HCT116 (cell line): Measurements from ENCODE around the gene KLHL40.

ENCODE experiments used
- POLR2A ChIP-seq: IDR thresholded peaks from 2 replicates; pipeline ENCODE4 v1.7.0; 2011; ENCODE audit warnings: borderline replicate concordance; ENCODE audit not compliant: insufficient read depth, insufficient read length; ENCODE audit errors: extremely low read depth
- TF ChIP-seq, protein P1 (sequence below), 3 experiments: fragments of 200-600 bp in 1 of 3; sonication (generic) in 1 of 3; IDR thresholded peaks in 2 of 3; conservative IDR thresholded peaks in 1 of 3; 2 replicates each; pipeline ENCODE4 v1.5.1; 2012 to 2017; ENCODE audit warnings: low read depth in 2 of 3, low read length in 2 of 3, antibody characterized with exemption in 1 of 3, borderline replicate concordance in 1 of 3, control low read depth in 1 of 3, mild to moderate bottlenecking in 1 of 3, mixed read lengths in 1 of 3, mixed run types in 1 of 3, moderate library complexity in 1 of 3; ENCODE audit not compliant: insufficient read depth in 1 of 3

DNA sequence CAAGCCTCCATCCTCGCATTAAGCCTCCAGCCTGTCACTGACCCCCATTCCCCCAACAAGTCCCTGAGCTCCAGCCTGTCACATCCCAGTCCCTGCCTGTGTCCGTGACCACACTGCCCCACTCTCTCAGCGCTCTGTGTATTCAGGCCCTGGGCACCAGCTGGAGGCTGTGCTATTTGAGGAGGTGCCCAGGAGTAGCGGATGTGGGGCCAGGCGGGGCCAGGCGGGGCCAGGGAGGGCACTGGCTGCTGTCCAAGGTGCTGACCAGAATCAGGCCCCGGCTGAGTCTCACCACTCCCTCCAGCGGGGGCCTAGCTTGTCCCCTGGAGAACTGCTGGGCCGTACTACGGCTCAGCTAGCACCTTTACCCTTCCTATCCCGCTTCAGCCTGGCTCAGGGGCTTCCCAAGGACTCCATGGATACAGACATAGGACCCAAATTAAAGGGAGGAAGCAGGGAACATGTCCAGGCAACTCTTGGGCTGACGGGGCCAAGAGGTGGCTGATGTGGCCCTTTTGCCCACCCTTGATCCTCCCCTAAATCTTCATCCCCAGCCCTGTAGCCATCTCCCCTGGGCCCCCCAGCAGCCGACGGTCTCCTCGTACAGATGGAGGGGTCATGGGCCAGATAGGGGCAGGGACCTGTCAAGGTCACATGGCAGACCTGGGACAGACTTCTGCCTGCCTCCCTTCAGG, 16.2 kb downstream of the KLHL40 start:
- TF ChIP-seq, protein P1, sequence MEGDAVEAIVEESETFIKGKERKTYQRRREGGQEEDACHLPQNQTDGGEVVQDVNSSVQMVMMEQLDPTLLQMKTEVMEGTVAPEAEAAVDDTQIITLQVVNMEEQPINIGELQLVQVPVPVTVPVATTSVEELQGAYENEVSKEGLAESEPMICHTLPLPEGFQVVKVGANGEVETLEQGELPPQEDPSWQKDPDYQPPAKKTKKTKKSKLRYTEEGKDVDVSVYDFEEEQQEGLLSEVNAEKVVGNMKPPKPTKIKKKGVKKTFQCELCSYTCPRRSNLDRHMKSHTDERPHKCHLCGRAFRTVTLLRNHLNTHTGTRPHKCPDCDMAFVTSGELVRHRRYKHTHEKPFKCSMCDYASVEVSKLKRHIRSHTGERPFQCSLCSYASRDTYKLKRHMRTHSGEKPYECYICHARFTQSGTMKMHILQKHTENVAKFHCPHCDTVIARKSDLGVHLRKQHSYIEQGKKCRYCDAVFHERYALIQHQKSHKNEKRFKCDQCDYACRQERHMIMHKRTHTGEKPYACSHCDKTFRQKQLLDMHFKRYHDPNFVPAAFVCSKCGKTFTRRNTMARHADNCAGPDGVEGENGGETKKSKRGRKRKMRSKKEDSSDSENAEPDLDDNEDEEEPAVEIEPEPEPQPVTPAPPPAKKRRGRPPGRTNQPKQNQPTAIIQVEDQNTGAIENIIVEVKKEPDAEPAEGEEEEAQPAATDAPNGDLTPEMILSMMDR (IDR thresholded peaks at IDR 0.05 in 2 of 3, conservative IDR thresholded peaks at IDR 0.05 in 1 of 3; ENCODE audit: borderline replicate concordance in 1 of 3, insufficient read depth in 1 of 3, low read depth in 2 of 3, low read length in 2 of 3) = no peak
- TF ChIP-seq POLR2A = no peak
